ENCODE data around the gene MIX23.

Gene MIX23

DNA sequence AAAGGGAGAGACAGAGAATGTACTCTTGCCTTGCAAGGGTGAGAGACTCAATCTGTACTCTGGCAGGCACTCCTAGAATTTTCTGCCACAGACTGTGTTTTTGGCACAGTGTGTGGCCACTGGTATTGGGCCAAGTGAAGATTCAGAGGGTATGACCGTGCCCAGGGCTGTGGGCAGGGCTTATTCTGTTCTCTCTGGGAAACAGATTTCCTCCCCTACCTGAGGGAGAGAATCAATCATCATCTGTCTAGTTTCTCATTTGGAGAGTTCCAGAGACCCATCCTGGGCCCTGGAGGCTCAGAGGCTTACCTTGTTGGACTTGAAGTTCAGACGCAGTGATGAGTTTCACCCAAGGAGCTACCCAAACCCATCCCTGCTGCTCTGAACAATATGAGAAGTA, 29.8 kb downstream of the MIX23 start:
- H3K79me2 ChIP-seq (ENCODE audit: insufficient read depth, low read length): no peaks in the 10 kb centered on the region
- H3K4me3 ChIP-seq (ENCODE audit: low read length, poor library complexity, severe bottlenecking): no peak overlapping the region
- peaks cover 6% of the 10 kb centered on the region for H3K4me1 ChIP-seq (ENCODE audit: insufficient read depth, low read length, poor library complexity, severe bottlenecking)
- H3K9me2 ChIP-seq (replicated peaks; ENCODE audit: low read depth, low read length): no peaks in the 10 kb centered on the region
- no peaks in the 10 kb centered on the region for H4K20me1 ChIP-seq (ENCODE audit: insufficient read depth, low read length, poor library complexity, severe bottlenecking)
- TF ChIP-seq CTCF (conservative IDR thresholded peaks at IDR 0.05; ENCODE audit: low read length) (no peak), EZH2phosphoT487 (IDR thresholded peaks at IDR 0.05; ENCODE audit: borderline replicate concordance) (no peak)
- no peak overlapping the region for H3K9ac ChIP-seq (ENCODE audit: low read depth, low read length, poor library complexity, severe bottlenecking)
- H3K9me3 ChIP-seq (ENCODE audit: insufficient read depth, low read depth, low read length): no peaks in the 10 kb centered on the region
- H3K4me2 ChIP-seq (ENCODE audit: low read depth, low read length, poor library complexity, severe bottlenecking): no peak overlapping the region
- no peaks in the 10 kb centered on the region for H3F3A ChIP-seq (ENCODE audit: low read depth)
- no peak overlapping the region for H2AFZ ChIP-seq (ENCODE audit: low read length)
- H3K36me3 ChIP-seq (ENCODE audit: insufficient read depth, low read length): no peaks in the 10 kb centered on the region
- H3K27me3 ChIP-seq (ENCODE audit: insufficient read depth, low read length, poor library complexity, severe bottlenecking): no peaks in the 10 kb centered on the region

DNA sequence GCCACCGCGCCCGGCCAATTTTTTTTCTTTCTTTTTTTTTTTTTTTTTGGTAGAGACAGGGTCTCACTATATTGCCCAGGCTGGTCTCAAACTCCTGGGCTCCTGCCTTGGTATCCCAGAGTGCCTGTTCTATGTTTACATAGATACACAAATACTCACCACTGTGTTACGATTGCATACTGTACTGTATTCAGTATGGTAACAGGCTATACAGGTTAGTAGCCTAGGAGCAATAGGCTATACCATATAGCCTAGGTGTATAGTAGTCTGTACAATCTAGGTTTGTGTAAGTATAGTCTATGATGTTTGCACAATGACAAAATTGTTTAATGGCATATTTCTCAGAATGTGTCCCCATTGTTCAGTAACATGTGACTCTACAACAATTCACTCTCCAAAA, 31.4 kb downstream of the MIX23 start:
- H3K4me2 ChIP-seq (ENCODE audit: low read depth, low read length, poor library complexity, severe bottlenecking): no peak overlapping the region
- H3F3A ChIP-seq (ENCODE audit: low read depth): no peaks in the 10 kb centered on the region
- no peak overlapping the region for H2AFZ ChIP-seq (ENCODE audit: low read length)
- H3K27me3 ChIP-seq (ENCODE audit: insufficient read depth, low read length, poor library complexity, severe bottlenecking): no peaks in the 10 kb centered on the region
- no peak overlapping the region for H3K4me3 ChIP-seq (ENCODE audit: low read length, poor library complexity, severe bottlenecking)
- no peaks in the 10 kb centered on the region for H4K20me1 ChIP-seq (ENCODE audit: insufficient read depth, low read length, poor library complexity, severe bottlenecking)
- no peaks in the 10 kb centered on the region for H3K9me2 ChIP-seq (replicated peaks; ENCODE audit: low read depth, low read length)
- no peaks in the 10 kb centered on the region for H3K36me3 ChIP-seq (ENCODE audit: insufficient read depth, low read length)
- H3K9me3 ChIP-seq (ENCODE audit: insufficient read depth, low read depth, low read length): no peaks in the 10 kb centered on the region
- no peak overlapping the region for H3K9ac ChIP-seq (ENCODE audit: low read depth, low read length, poor library complexity, severe bottlenecking)
- peaks cover 6% of the 10 kb centered on the region for H3K4me1 ChIP-seq (ENCODE audit: insufficient read depth, low read length, poor library complexity, severe bottlenecking)
- no peak for TF ChIP-seq CTCF (conservative IDR thresholded peaks at IDR 0.05; ENCODE audit: low read length)
- no peak for TF ChIP-seq EZH2phosphoT487 (IDR thresholded peaks at IDR 0.05; ENCODE audit: borderline replicate concordance)
- no peaks in the 10 kb centered on the region for H3K79me2 ChIP-seq (ENCODE audit: insufficient read depth, low read length)

DNA sequence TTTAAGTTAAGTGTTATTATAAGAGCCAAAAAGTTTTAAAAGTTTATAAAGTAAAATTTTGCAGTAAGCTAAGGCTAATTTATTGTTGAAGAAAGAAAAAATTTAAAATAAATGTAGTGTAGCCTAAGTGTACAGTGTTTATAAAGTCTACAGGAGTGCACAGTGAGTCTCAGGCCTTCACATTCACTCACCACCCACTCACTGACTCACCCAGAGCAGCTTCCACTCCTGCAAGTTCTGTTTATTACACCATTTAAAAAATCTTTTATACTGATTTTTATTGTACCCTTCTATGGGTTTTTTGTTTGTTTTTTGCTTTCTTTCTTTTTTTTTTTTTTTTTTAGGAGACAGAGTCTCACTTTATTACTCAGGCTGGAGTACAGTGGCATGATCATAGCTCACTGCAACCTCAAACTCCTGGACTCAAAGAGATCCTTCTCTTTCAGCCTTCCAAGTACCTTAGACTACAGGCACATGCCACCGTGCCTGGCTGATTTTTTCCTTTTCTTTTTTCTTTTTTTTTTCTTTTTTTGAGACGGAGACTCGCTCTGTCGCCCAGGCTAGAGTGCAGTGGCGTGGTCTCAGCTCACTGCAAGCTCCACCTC, 32.1 kb downstream of the MIX23 start:
- no peaks in the 10 kb centered on the region for H3K36me3 ChIP-seq (ENCODE audit: insufficient read depth, low read length)
- H3K27me3 ChIP-seq (ENCODE audit: insufficient read depth, low read length, poor library complexity, severe bottlenecking): no peaks in the 10 kb centered on the region
- no peaks in the 10 kb centered on the region for H4K20me1 ChIP-seq (ENCODE audit: insufficient read depth, low read length, poor library complexity, severe bottlenecking)
- H3K4me2 ChIP-seq (ENCODE audit: low read depth, low read length, poor library complexity, severe bottlenecking): no peak overlapping the region
- H3K9ac ChIP-seq (ENCODE audit: low read depth, low read length, poor library complexity, severe bottlenecking): no peak overlapping the region
- H3K9me3 ChIP-seq (ENCODE audit: insufficient read depth, low read depth, low read length): no peaks in the 10 kb centered on the region
- no peaks in the 10 kb centered on the region for H3F3A ChIP-seq (ENCODE audit: low read depth)
- no peak overlapping the region for H3K4me3 ChIP-seq (ENCODE audit: low read length, poor library complexity, severe bottlenecking)
- no peaks in the 10 kb centered on the region for H3K79me2 ChIP-seq (ENCODE audit: insufficient read depth, low read length)
- no peaks in the 10 kb centered on the region for H3K9me2 ChIP-seq (replicated peaks; ENCODE audit: low read depth, low read length)
- TF ChIP-seq EZH2phosphoT487 (IDR thresholded peaks at IDR 0.05; ENCODE audit: borderline replicate concordance) (no peak), CTCF (conservative IDR thresholded peaks at IDR 0.05; ENCODE audit: low read length) (no peak)
- peaks cover 6% of the 10 kb centered on the region for H3K4me1 ChIP-seq (ENCODE audit: insufficient read depth, low read length, poor library complexity, severe bottlenecking)
- no peak overlapping the region for H2AFZ ChIP-seq (ENCODE audit: low read length)
